IMR-90 (cell line): ENCODE measurements around the gene GPT2. TPM values are rescaled to one million over a fixed set of nuclear protein-coding genes. Genes with fewer than 3 reads are reported as not detected.

Source experiments
- ATAC-seq: fragments of 200-7000 bp; cut with Tn5 transposase; 2 replicates; pipeline ENCODE4 v1.9.1; 2020; ENCODE audit warnings: low read depth, mild to moderate bottlenecking, moderate library complexity
- BruUV-seq: library from RNA; stranded (reverse); fragments of 400-500 nt; replicated peaks from 2 replicates; lab custom pipeline; 2021; lab: Mats Ljungman, UMichigan
- CTCF ChIA-PET: fragments of 300-600 bp; formaldehyde crosslinking; extraction: SDS; loops from one replicate; lab custom pipeline; 2021; ENCODE audit warnings: antibody characterized with exemption; lab: Yijun Ruan, JAX
- POLR2A ChIA-PET: fragments of 300-600 bp; sonication (Branson Sonifier 250); formaldehyde crosslinking; loops from one replicate; lab custom pipeline; 2022; ENCODE audit warnings: antibody characterized with exemption; ENCODE audit not compliant: unreplicated experiment; lab: Charles Lee
- DNase-seq: peaks from one replicate; pipeline ENCODE4 v3.0.0; 2013
- H2AFZ ChIP-seq: replicated peaks from 2 replicates; pipeline ENCODE3; 2013; ENCODE audit warnings: low read length, mild to moderate bottlenecking; ENCODE audit not compliant: poor library complexity
- H2AK5ac ChIP-seq: 2 replicates; pipeline ENCODE4 v1.6.1; 2013; ENCODE audit warnings: low read depth, low read length, inconsistent platforms
- H2AK9ac ChIP-seq: replicated peaks from 2 replicates; pipeline ENCODE3; 2013; ENCODE audit warnings: mild to moderate bottlenecking, low read depth, low read length, moderate library complexity; ENCODE audit not compliant: poor library complexity
- H2BK120ac ChIP-seq: 2 replicates; pipeline ENCODE4 v1.6.1; 2013; ENCODE audit warnings: low read depth, low read length, inconsistent platforms
- H2BK15ac ChIP-seq: 3 replicates; pipeline ENCODE4 v1.6.1; 2013; ENCODE audit warnings: low read depth, low read length, inconsistent platforms
- H2BK20ac ChIP-seq: 2 replicates; pipeline ENCODE4 v1.6.1; 2013; ENCODE audit warnings: low read depth, mild to moderate bottlenecking, inconsistent platforms, low read length, moderate library complexity
- H2BK5ac ChIP-seq: 2 replicates; pipeline ENCODE4 v1.6.1; 2013; ENCODE audit warnings: mild to moderate bottlenecking, low read depth, low read length, inconsistent platforms; ENCODE audit not compliant: poor library complexity, severe bottlenecking
- H3K14ac ChIP-seq: replicated peaks from 2 replicates; pipeline ENCODE4 v1.6.1; 2013; ENCODE audit warnings: low read depth, low read length, inconsistent platforms
- H3K18ac ChIP-seq: 2 replicates; pipeline ENCODE4 v1.6.1; 2013; ENCODE audit warnings: low read depth, low read length, control low read depth
- H3K23ac ChIP-seq: 2 replicates; pipeline ENCODE4 v1.6.1; 2013; ENCODE audit warnings: low read depth, low read length, inconsistent platforms
- H3K27ac ChIP-seq: 2 replicates; pipeline ENCODE4 v1.5.1; 2013; ENCODE audit warnings: mild to moderate bottlenecking, control low read depth, low read length; ENCODE audit not compliant: insufficient read depth
- H3K27me3 ChIP-seq: 2 replicates; pipeline ENCODE4 v1.6.1; 2013; ENCODE audit warnings: low read length; ENCODE audit not compliant: control insufficient read depth, insufficient read depth
- H3K36me3 ChIP-seq: 2 replicates; pipeline ENCODE4 v1.6.1; 2013; ENCODE audit warnings: low read length, mixed read lengths; ENCODE audit not compliant: control insufficient read depth, insufficient read depth
- H3K4ac ChIP-seq: 2 replicates; pipeline ENCODE4 v1.6.1; 2013; ENCODE audit warnings: low read depth, low read length, inconsistent platforms
- H3K4me1 ChIP-seq: 2 replicates; pipeline ENCODE4 v1.6.1; 2013; ENCODE audit warnings: low read length, mixed read lengths; ENCODE audit not compliant: control insufficient read depth, insufficient read depth
- H3K4me2 ChIP-seq: 2 replicates; pipeline ENCODE4 v1.6.1; 2013; ENCODE audit warnings: low read depth, mild to moderate bottlenecking, control low read depth, low read length, moderate library complexity
- H3K4me3 ChIP-seq: 2 replicates; pipeline ENCODE4 v1.5.1; 2013; ENCODE audit warnings: low read depth, mild to moderate bottlenecking, control low read depth, low read length, moderate library complexity; ENCODE audit not compliant: insufficient read depth
- H3K56ac ChIP-seq: 2 replicates; pipeline ENCODE4 v1.6.1; 2013; ENCODE audit warnings: low read length, inconsistent platforms; ENCODE audit not compliant: insufficient read depth; ENCODE audit errors: extremely low read depth
- H3K79me1 ChIP-seq, 2 experiments: 2 replicates each; pipeline ENCODE4 v1.6.1; 2013; ENCODE audit warnings: low read length in 2 of 2, inconsistent platforms in 1 of 2, low read depth in 1 of 2
- H3K9ac ChIP-seq: 2 replicates; pipeline ENCODE4 v1.6.1; 2013; ENCODE audit warnings: low read depth, low read length, control low read depth
- H3K9me1 ChIP-seq: 2 replicates; pipeline ENCODE4 v1.6.1; 2013; ENCODE audit warnings: low read length, inconsistent platforms; ENCODE audit not compliant: insufficient read depth
- H3K9me3 ChIP-seq: 2 replicates; pipeline ENCODE4 v1.6.1; 2013; ENCODE audit warnings: low read length; ENCODE audit not compliant: control insufficient read depth, insufficient read depth
- H4K20me1 ChIP-seq: 2 replicates; pipeline ENCODE4 v1.6.1; 2013; ENCODE audit warnings: low read length, inconsistent platforms; ENCODE audit not compliant: insufficient read depth
- H4K5ac ChIP-seq: 2 replicates; pipeline ENCODE4 v1.6.1; 2013; ENCODE audit warnings: mild to moderate bottlenecking, low read depth, low read length, control low read depth
- H4K8ac ChIP-seq, 2 experiments: 2 replicates each; pipeline ENCODE4 v1.6.1; 2013; ENCODE audit warnings: low read depth in 2 of 2, low read length in 2 of 2, control low read depth in 1 of 2, inconsistent platforms in 1 of 2
- H4K91ac ChIP-seq: 2 replicates; pipeline ENCODE4 v1.6.1; 2013; ENCODE audit warnings: low read depth, low read length, inconsistent platforms; ENCODE audit not compliant: insufficient read depth
- CEBPB ChIP-seq: IDR thresholded peaks from 2 replicates; pipeline ENCODE4 v1.6.1; 2012; ENCODE audit warnings: low read depth, low read length, improper control_type of control experiment
- CTCF ChIP-seq: conservative IDR thresholded peaks from 2 replicates; pipeline ENCODE4 v1.5.1; 2012; ENCODE audit warnings: mild to moderate bottlenecking, low read depth, low read length, improper control_type of control experiment
- RAD21 ChIP-seq: IDR thresholded peaks from 2 replicates; pipeline ENCODE4 v1.6.1; 2012; ENCODE audit warnings: low read length, improper control_type of control experiment
- SMC3 ChIP-seq: fragments of 150-350 bp; IDR thresholded peaks from 2 replicates; pipeline ENCODE4 v1.6.1; 2016; ENCODE audit warnings: low read depth, mild to moderate bottlenecking, antibody characterized with exemption, low read length, moderate library complexity
- WGBS, 2 experiments: methylation state at CpG; one replicate each; pipeline versions ENCODE4 v1.1.5 to v1.1.7; 2013; ENCODE audit warnings: missing lambda C conversion rate in 2 of 2; ENCODE audit not compliant: insufficient read length in 1 of 2; ENCODE audit errors: extremely low coverage in 2 of 2; 5-methylcytosine and 5-hydroxymethylcytosine counted together
- dilution Hi-C: fragments of 300-500 bp; cut with HindIII; formaldehyde crosslinking; loops from one replicate; pipeline ENCODE4 v1.14.3; 2018; ENCODE audit warnings: low sequenced_read_pairs; ENCODE audit not compliant: unreplicated experiment
- in situ Hi-C: fragments of 300-500 bp; cut with MboI; formaldehyde crosslinking; loops from 3 replicates; pipeline ENCODE4 v1.14.3; 2019; ENCODE audit warnings: low sequenced_read_pairs, inconsistent platforms, mixed read lengths
- intact Hi-C: fragments of 100-400 bp; cut with micrococcal nuclease; formaldehyde crosslinking; loops from 2 replicates; pipeline ENCODE4 v1.10.0; 2022
- polyA plus RNA-seq, 3 experiments: library from polyadenylated mRNA; depleted of rRNA; stranded (reverse); fragments of >200 nt; gene quantifications; 2 replicates each; pipeline ENCODE4 v1.2.3, GENCODE V29; 2012; ENCODE audit warnings: low replicate concordance in 1 of 3
- total RNA-seq: library from RNA; depleted of rRNA; stranded (reverse); fragments of >200 nt; gene quantifications from 2 replicates; pipeline ENCODE4 v1.2.3, GENCODE V29; 2012

Gene GPT2
- total and polyA plus RNA-seq, 2 of the 4 experiments (the other 2 are of a cell fraction), result 26.4 to 31.5 TPM

GRCh38 chr16:46947900-46948547, 63.9 kb downstream of the GPT2 start:
- no CpG with 5 or more reads among the region's 7 CpGs for WGBS, 2 experiments
- intact Hi-C loops (loop anchor here (1.0 to 2.0 kb wide), 3 partner anchors 195 to 1683 kb away; partner anchors contain the start of gene NETO2), dilution Hi-C loops (no loop called here), in situ Hi-C loops (loop anchor here (5.0 kb wide), 1 partner anchor 1214 kb away; no protein-coding TSS in a partner anchor)
- H2BK15ac ChIP-seq, result no peak overlapping the region
- H3K9me1 ChIP-seq, result no peaks in the 10 kb centered on the region; the same call in 1 of the 2 replicates
- H4K5ac ChIP-seq, result no peak overlapping the region
- POLR2A ChIA-PET, result no interaction called here
- H3K14ac ChIP-seq, result no peak overlapping the region
- H2BK120ac ChIP-seq, result no peak overlapping the region
- no peak overlapping the region for H4K91ac ChIP-seq
- H2AK5ac ChIP-seq, result no peak overlapping the region
- H3K4me1 ChIP-seq, result no peaks in the 10 kb centered on the region
- no peak overlapping the region for H2AFZ ChIP-seq
- H2AK9ac ChIP-seq, result no peak overlapping the region
- BruUV-seq, result no TSS peak
- no peaks in the 10 kb centered on the region for H4K20me1 ChIP-seq
- DNase-seq (peak; percentile 49), ATAC-seq (peak; percentile 87)
- H2BK5ac ChIP-seq, result no peak overlapping the region
- no peak overlapping the region for H3K18ac ChIP-seq
- no peak overlapping the region for H3K4me2 ChIP-seq
- no peaks in the 10 kb centered on the region for H3K36me3 ChIP-seq
- no peaks in the 10 kb centered on the region for H3K79me1 ChIP-seq
- H3K23ac ChIP-seq, result no peak overlapping the region
- H3K27ac ChIP-seq, result no peak overlapping the region
- H3K56ac ChIP-seq, result no peak overlapping the region
- no peak overlapping the region for H4K8ac ChIP-seq
- H2BK20ac ChIP-seq, result no peak overlapping the region
- H3K27me3 ChIP-seq, result no peaks in the 10 kb centered on the region
- no peak overlapping the region for H3K9ac ChIP-seq
- H3K9me3 ChIP-seq, result no peaks in the 10 kb centered on the region
- H3K4me3 ChIP-seq, result no peak overlapping the region
- CTCF ChIA-PET, result interaction anchor here (0.8 to 1.4 kb wide), 4 partner anchors 9 to 194 kb away, joined by 3 to 4 read pairs (median 3); no protein-coding TSS in a partner anchor
- no peak overlapping the region for H3K4ac ChIP-seq
- TF ChIP-seq SMC3 (peak; percentile 74), CTCF (peak; percentile 67), RAD21 (peak; percentile 73), CEBPB (no peak)
